LNCAP (cell line): ENCODE data around the gene FBXW7.

Source experiments
- CTCF ChIP-seq: fragments of 450-650 bp; IDR thresholded peaks from 2 replicates; pipeline ENCODE4 v1.5.1; 2017; ENCODE audit warnings: mild to moderate bottlenecking

FBXW7 gene

GRCh38 chr4:152515678-152516077 lies 20.2 kb downstream of the FBXW7 start:
- no peak for TF ChIP-seq CTCF

GRCh38 chr4:152514356-152514755 lies 21.5 kb downstream of the FBXW7 start:
- no peak for TF ChIP-seq CTCF

- TF ChIP-seq CTCF, result no peak
These were observed 22.8 kb downstream of the FBXW7 start for GRCh38 chr4:152513078-152513477.

GRCh38 chr4:152512483-152512882 lies 23.4 kb downstream of the FBXW7 start:
- TF ChIP-seq CTCF, result no peak

- no peak for TF ChIP-seq CTCF
These were observed 25.3 kb downstream of the FBXW7 start for GRCh38 chr4:152510349-152511147.

GRCh38 chr4:152509595-152510225 lies 26.2 kb downstream of the FBXW7 start:
- TF ChIP-seq CTCF, result no peak

GRCh38 chr4:152508818-152509217 lies 27.1 kb downstream of the FBXW7 start:
- no peak for TF ChIP-seq CTCF
